Activated CD4-positive, alpha-beta T cell treated with anti-CD3 and anti-CD28 coated beads, Interleukin-2, amount 50 U/mL, for 16 hours (primary cell): ENCODE results near the gene SLC6A12.

Experiments used
- DNase-seq: peaks from one replicate; pipeline ENCODE4 v3.0.0-alpha.2; 2020

SLC6A12 gene

DNA sequence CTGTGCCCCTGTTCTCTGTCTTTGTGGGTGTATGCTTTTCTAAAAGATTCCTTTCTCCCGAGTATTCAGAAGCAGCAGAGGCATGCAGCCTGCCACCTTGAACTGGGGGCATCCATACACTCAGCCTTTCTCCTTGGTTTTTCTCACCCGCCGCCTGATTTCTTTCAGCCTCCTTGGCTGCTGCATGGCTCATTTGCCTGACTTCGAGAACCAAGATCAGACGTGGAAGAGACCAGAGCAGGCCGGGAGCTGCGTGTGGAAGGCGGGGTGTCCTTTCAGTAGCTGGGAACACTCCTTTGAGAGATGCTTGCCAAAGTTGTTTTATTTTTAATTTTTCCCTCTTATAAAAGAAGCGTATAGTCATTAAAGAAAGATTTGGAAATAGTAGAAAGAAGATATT lies 53.1 kb downstream of the SLC6A12 start:
- DNase-seq: no peak

DNA sequence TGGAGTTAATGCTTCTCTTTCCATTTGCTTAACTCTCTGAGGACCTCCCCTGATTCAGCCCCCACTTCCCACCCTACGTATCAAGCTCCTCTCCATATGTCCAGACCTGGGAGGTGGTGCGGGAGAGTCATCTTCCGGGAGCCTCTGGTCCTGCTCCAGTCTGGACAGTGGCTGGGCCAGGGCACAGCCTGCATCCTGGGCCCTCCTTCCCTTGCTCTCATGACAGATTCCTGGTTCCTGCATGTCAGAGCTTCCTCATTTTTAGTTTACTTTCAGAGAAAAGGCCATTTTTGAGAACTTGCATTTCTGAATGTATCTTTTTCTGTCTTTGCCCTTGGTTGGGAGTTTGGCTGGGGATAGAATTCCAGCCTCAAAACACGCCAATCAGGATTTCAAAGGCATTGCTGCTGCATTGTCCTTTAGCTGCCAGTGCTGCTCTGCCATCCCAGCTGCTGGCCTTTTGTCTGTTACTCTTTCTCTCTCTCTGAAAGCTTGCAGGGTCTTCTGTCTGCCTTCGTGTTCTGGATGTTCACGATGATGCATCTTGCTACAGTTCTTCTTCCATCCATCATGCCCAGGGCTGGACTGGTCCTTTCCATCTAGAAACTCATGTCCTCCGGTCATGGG lies 54.7 kb downstream of the SLC6A12 start:
- DNase-seq: no peak

DNA sequence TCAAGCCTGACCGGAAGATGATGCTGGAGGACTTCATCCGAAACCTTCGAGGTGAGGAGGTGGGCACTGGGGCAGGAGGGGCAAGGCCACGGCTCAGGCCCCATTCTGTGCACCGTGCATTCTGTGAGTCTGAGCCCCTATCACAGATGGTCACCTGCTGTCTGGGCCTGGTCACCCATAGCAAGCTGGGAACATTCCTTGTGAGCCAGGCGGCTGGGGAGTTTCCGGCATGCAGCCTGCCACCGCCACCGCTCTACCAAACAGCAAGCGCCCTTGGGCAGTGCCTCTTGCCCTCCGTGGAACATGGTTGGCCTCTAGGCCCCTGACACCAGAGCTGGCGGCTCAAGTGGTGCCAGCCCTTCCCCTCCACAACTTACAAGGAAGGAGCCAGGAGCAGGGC lies 56.3 kb downstream of the SLC6A12 start:
- DNase-seq: no peak

DNA sequence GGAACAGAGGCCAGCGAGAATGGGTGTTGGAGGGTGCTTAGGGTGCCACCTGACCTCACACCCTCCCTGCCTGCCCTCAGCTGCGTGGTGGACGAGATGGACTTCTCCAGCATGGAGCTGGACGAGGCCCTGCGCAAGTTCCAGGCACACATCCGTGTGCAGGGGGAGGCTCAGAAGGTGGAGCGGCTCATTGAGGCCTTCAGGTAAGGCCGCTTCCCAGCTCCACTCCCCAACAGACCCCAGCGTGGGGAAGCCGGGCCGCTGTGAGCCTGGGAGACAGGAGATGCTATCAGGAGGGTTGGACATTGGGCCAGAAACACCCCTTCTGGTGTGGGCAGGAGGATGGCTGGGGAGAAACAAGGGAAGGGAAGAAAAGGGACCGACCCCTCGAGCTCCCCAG lies 57.0 kb downstream of the SLC6A12 start:
- DNase-seq: no peak

DNA sequence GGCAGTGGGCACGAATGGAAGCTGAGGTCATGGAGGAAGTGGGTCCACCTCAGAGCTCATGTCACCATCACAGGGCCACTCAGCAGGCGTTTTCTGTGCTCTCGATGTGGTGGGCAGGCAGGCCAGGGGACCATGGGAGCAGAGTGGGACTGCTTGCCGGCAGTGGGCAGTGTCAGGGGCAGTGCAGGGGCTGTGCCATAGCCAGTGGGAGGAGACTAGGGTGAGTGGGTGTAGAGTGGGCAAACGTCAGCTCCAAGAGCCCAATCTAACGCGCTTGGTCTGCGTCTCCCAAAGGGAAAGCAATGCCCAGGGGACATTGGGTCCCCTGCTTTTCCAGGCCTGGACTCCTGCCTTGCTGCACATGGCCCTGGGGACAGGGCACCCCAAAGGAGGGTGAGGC lies 58.3 kb downstream of the SLC6A12 start:
- DNase-seq: no peak

DNA sequence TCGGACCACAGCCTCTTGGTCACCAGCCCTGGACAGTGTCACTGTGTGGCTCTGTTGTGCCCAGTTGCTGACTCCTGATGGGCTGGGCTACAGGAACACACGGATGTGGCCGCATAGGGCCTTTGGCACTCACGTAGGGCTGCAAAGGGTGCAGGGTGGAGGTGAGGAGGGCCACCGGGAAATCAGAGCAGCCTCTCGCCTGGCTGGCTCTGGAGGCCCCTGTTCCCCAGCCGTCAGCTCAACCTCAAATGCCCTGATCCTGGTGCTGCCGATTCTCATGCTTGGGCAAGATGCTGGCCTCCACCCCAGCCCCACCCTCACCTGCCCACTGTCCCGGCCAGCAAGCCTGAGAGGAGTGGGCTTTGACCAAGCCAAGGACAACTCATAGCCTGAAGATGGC lies 59.0 kb downstream of the SLC6A12 start:
- no peak for DNase-seq

DNA sequence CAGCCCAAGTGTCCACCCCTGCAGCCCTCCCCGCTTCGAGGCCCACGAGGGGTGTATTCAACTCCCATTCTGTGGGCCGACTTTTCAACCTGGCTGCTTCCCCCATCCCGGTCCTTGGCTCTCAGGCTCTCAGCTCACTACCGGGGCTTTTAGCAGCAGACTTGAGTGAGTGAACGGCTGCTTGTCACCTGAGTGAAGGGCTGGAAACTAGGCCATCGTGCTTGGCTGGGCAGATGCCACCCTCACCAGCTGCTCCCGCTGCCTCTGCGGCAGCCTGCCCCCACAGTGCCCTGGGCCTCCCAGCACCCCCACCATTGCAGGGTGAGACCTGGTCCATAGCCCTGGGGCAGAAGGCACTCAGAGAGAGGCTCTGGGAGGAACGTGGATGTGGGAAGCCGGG lies 59.9 kb downstream of the SLC6A12 start:
- DNase-seq: no peak

DNA sequence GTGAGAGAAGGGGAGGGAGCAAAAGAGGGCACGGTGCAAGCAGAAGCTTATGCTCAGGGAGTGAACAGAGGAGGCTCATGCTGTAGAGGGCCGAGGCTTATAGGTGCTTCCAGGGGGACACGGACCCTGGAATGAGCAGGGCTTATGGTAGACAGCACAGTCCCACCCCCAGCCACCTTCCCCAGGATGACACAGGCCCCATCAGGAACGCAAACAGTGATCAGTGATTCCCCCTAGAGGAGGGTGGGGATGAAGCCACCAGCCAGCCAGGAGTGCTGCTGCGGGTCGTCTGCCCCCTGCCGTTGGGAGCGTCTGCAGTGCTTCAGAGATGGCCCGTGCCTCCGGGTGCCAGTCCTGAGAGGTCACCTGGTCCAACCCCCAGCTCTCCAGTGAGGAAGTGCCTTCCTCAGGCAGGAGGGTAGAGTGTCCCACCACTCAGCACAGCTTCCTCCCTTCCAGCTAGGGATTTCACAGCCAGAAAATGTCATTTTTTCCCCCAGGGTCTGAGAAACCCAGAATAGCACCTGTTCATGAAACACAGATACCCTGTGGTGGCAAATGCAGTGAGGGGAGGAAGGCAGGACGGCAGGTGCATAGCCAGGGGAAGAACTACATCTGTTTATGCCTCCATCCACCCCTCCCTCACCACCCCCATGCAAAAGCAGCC lies 60.7 kb downstream of the SLC6A12 start:
- peak; percentile 71 for DNase-seq

DNA sequence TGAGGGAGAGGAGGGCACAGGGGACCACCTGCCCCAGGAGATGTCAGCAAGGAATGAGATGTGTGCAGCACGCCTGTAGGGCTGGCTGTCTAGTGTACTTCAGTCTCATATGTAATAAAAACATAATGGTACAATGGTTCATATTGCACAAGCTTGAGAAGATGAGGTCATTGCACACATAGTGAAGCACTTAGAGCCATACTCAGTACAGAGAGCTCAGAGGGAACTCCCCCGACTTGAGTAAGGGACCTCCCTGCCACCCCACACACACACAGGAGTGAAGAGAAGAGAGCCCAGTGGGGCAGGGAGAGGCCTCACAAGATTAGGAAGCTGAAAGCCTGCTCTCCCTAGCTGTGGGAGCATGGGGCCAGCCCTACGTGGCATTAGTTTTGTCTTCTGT lies 61.5 kb downstream of the SLC6A12 start:
- DNase-seq: no peak

DNA sequence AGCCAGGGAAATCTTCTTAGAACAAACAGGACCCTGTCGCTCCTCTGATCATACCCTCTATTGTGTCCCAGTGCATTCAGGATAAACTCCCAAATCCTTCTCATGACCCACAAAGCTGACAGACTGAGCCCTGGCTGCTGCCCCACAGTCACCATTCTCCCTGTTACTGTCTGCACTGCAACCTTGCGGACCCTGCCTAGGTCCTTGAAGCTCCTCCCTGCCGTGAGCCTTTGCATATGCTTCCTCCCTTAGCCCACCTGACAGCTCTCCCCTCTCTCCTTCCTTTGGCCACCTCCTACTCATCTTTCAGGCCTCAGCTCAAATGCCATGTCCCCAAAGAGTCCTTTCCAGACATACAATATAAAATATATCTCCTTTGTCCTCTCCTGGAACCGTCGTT lies 62.4 kb downstream of the SLC6A12 start:
- DNase-seq: no peak

DNA sequence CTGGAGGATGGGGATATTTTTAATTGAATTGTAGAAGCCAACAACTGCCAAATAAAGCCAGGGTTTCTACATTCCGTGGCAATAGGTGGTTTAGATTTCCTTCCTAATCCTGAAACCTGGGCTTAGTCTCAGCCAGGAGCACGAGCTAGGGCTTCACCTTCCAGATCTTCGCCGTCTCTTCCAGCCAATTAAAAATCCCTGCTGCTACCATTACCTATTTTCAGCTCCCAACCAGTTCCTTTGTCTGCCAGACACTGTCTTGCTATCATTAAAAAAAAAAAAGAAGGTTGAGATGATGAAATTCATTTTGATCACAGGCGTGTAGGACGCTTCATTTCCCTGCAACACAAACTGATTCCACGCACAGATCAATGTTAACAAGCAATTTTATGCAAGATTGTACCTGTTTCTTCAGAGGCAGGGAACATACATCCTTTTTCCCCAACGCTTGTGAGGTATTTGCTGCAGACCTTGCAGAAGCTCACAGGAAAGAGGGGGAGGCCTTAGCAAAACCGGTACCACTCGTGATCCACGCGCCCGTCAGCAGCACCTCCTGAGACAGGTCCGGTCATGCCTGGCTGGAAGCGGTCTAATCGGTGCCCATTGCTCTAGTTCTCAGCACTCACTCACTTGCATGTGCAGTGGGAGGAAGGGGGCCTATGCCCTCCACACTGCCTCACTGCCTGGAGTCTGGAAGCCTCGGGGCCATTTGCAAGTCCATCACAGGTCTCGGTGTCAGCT lies 65.1 kb downstream of the SLC6A12 start:
- no peak for DNase-seq

DNA sequence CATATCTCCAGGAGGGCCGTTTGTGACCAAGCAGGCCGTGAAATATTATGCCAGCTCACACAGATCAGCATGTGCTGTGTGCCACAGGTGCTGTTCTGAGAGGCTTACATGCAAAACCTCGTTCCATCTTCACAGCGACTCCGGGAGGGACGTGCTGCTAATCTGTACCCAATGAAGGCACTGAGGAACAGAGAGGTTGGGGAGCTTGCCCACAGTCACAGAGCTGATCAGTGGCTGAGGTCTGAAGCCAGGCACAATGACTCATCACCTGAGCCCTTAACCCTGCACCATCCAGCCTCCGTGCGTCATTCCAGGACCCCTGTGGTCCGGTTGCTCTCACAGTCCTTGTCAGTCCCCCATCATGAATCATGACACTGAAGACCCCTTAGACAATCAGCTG lies 66.7 kb downstream of the SLC6A12 start:
- no peak for DNase-seq

DNA sequence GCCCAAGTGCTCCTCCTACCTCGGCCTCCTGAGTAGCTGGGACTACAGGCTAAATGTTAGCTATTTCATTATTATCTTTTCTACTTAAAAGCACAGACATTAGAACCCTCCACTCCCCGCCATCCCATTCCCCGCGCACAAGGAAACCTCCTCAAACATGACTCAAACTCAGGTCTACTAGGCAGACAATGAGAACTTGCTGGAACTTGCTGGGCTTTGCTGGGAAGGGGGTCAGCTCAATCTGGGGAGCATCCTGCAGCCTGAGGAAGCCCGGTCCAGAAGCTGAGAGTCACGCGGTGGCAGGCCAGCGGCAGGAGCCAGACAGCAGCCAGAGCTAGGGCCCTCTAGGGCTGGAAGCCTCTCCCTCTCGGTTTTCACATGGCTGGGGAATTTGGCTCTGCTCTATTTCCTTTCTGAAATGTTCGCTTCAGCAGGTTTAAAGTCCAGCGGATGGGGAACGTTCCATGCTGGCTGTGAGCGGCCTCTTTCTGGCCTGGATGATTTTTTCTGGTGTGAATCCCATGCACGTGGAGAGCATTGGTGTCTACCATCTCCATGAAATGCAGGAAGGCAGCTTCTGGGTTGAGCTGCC lies 68.5 kb downstream of the SLC6A12 start:
- no peak for DNase-seq

DNA sequence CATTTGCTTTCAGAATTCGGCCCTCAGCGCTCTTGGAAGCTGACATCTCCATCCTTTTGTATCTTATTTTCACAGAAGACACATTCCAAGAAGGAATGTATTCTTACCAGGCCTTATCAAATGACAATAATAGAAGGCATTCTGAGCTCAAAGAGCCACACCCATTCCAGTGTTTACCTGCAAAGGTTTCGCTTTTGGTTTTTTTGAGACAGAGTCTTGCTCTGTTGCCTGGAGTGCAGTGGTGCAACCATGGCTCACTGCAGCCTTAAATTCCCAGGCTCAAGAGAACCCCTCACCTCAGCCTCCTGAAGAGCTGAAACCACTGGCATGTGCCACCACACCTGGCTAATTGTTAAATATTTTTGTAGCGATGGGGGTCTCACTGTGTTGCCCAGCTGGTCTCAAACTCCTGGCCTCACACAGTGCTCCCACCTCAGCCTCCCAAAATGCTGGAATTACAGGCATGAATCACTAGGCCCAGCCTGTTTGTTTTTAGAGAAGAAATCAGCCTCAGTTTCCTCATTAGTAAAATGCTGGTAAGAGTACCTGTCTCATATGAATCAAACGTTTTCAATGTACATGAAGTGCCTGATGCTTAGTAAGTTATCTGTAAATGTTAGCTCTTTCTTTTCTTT lies 69.2 kb downstream of the SLC6A12 start:
- DNase-seq: no peak

DNA sequence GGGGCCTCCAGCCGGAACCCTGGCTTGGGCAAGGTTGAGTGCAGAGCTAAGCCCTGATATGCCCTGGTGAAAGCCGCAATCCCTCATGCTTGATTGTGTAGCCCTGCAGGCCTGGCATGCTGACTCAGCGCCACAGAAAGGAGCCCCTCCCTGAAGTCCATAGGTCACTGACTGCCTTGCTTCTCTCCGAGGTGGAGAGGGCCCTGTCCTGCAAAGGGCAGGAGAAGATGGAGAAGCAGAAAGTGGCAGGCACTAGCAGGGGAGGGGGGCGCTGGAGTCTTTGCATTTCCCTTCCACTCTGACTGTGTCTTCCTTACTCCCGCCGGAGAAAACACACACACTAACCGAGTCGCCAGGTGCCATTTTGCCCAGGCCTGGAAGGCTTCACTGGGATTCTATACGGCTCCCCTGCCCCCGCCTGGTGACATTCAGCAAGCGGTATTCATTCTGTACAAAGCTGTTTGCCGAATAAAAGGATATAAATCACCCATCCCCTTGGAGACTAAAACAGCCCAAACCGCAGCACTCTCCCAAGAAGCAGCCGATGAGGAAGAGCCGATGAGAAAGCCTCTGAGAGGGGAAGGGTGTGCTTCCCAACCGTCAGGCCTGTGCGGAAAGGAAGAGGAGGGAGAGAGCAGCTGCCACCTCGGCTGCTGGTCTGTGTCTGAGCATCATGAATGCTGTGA lies 69.8 kb downstream of the SLC6A12 start:
- no peak for DNase-seq

DNA sequence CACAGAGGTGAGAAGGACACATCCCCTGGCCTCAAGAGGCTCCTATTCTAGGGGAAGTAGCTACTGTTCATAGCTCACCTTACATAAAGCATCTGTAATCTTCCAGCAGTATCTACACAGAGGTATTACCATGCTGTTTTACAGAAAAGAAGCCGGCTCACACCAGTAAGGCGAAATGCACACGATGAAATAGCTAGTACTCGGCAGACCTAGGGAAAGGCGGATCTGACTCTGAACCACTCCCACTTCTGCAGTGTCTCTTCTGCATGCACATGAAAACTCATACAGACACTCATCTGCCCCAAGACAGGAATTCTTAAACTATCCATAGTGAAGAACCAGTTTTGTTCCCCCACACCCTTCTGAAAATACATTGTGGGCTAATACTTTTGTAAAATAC lies 73.8 kb downstream of the SLC6A12 start:
- no peak for DNase-seq
